Thymus (tissue), 11 donors: ENCODE measurements around the gene CYP2W1. TPM values are rescaled to one million over a fixed set of nuclear protein-coding genes. Genes with fewer than 3 reads are reported as not detected.
"Not testable (repeated sequence)": the region's sequence is repeated elsewhere in the genome, so short reads cannot be mapped to it uniquely, and the experiment has no call there.

Experiments
- DNase-seq, 9 donors: peaks; one replicate each; pipeline ENCODE4 v3.0.0-alpha.2; 2013; ENCODE audit warnings: low spot score in 9 of 9, low read depth in 6 of 9, missing footprints in 1 of 9
- H3K27ac ChIP-seq, 2 donors: one replicate each; pipeline ENCODE4 v1.5.1; 2013; ENCODE audit warnings: control low read depth in 1 of 2, low read depth in 1 of 2, low read length in 1 of 2, mild to moderate bottlenecking in 1 of 2, moderate library complexity in 1 of 2
- H3K27me3 ChIP-seq, 2 donors: one replicate each; pipeline ENCODE4 v1.5.1; 2013; ENCODE audit warnings: low read length in 1 of 2; ENCODE audit not compliant: control insufficient read depth in 2 of 2, insufficient read depth in 1 of 2
- H3K36me3 ChIP-seq, 2 donors: one replicate each; pipeline ENCODE4 v1.5.1; 2013; ENCODE audit warnings: low read length in 1 of 2, mild to moderate bottlenecking in 1 of 2, moderate library complexity in 1 of 2; ENCODE audit not compliant: control insufficient read depth in 2 of 2, insufficient read depth in 2 of 2
- H3K4me1 ChIP-seq, 2 donors: one replicate each; pipeline ENCODE4 v1.5.1; 2013; ENCODE audit warnings: low read length in 2 of 2; ENCODE audit not compliant: control insufficient read depth in 2 of 2, insufficient read depth in 2 of 2
- H3K4me3 ChIP-seq, 2 donors: one replicate each; pipeline ENCODE4 v1.5.1; 2013; ENCODE audit warnings: low read length in 2 of 2, control low read depth in 1 of 2, mild to moderate bottlenecking in 1 of 2
- H3K9me3 ChIP-seq, 2 donors: one replicate each; pipeline ENCODE4 v1.5.1; 2013; ENCODE audit warnings: low read length in 1 of 2, mild to moderate bottlenecking in 1 of 2; ENCODE audit not compliant: control insufficient read depth in 2 of 2, insufficient read depth in 1 of 2
- WGBS: extraction: QIAGEN DNeasy Blood & Tissue Kit; methylation state at CpG from one replicate; pipeline ENCODE4 v1.1.7; 2013; 5-methylcytosine and 5-hydroxymethylcytosine counted together
- polyA plus RNA-seq: library from polyadenylated mRNA; stranded (reverse); fragments of 200-250 nt; gene quantifications from one replicate; pipeline ENCODE4 v1.2.3, GENCODE V29; 2013
- total RNA-seq: library from RNA; stranded (reverse); fragments of 120-200 nt; gene quantifications from one replicate; pipeline ENCODE4 v1.2.4, GENCODE V29; 2013
- donor health status: healthy.

The CYP2W1 gene
- total and polyA plus RNA-seq, 2 donors, result 0.09 to 0.48 TPM

- 90% methylated on average over 28 of the region's 28 CpGs for WGBS
- no peaks in the 10 kb centered on the region for H3K9me3 ChIP-seq
- peaks cover 0 to 11% of the 10 kb centered on the region in 2 donors for H3K4me1 ChIP-seq
- H3K36me3 ChIP-seq, result peaks cover 0 to 11% of the 10 kb centered on the region in 2 donors
- no peak overlapping the region for H3K27ac ChIP-seq
- peaks cover 0 to 3% of the 10 kb centered on the region in 2 donors for H3K27me3 ChIP-seq
- DNase-seq, result no peak
- H3K4me3 ChIP-seq, result no peak overlapping the region
Measured at GRCh38 chr7:994592-995308, 11.8 kb downstream of the CYP2W1 start.

- peaks cover 0 to 8% of the 10 kb centered on the region in 2 donors for H3K4me1 ChIP-seq
- 94% methylated on average over 14 of the region's 14 CpGs for WGBS
- no peaks in the 10 kb centered on the region for H3K9me3 ChIP-seq
- H3K4me3 ChIP-seq, result no peak overlapping the region
- H3K27ac ChIP-seq, result no peak overlapping the region
- DNase-seq, result no peak
- peaks cover 0 to 12% of the 10 kb centered on the region in 2 donors for H3K36me3 ChIP-seq
- no peaks in the 10 kb centered on the region for H3K27me3 ChIP-seq
Measured at GRCh38 chr7:995571-995970, 12.6 kb downstream of the CYP2W1 start.

- H3K27ac ChIP-seq, result no peak overlapping the region
- H3K27me3 ChIP-seq, result no peaks in the 10 kb centered on the region
- peaks cover 0 to 12% of the 10 kb centered on the region in 2 donors for H3K36me3 ChIP-seq
- DNase-seq, result no peak
- H3K4me1 ChIP-seq, result peaks cover 0 to 7% of the 10 kb centered on the region in 2 donors
- 89% methylated on average over 38 of the region's 38 CpGs for WGBS
- no peak overlapping the region for H3K4me3 ChIP-seq
- no peaks in the 10 kb centered on the region for H3K9me3 ChIP-seq
Measured at GRCh38 chr7:996079-996872, 13.3 kb downstream of the CYP2W1 start.

GRCh38 chr7:997404-998395, 14.7 kb downstream of the CYP2W1 start:
- Histone ChIP-seq H3K4me1 (peaks cover 0 to 7% of the 10 kb centered on the region in 2 donors), H3K36me3 (peaks cover 0 to 12% of the 10 kb centered on the region in 2 donors), H3K9me3 (no peaks in the 10 kb centered on the region), H3K4me3 (no peak overlapping the region), H3K27ac (no peak overlapping the region), H3K27me3 (no peaks in the 10 kb centered on the region)
- WGBS, result 97% methylated on average over 45 of the region's 45 CpGs
- no peak for DNase-seq

GRCh38 chr7:999149-999879, 16.3 kb downstream of the CYP2W1 start:
- 95% methylated on average over 28 of the region's 28 CpGs for WGBS
- no peak for DNase-seq
- peaks cover 0 to 12% of the 10 kb centered on the region in 2 donors for H3K36me3 ChIP-seq

DNA sequence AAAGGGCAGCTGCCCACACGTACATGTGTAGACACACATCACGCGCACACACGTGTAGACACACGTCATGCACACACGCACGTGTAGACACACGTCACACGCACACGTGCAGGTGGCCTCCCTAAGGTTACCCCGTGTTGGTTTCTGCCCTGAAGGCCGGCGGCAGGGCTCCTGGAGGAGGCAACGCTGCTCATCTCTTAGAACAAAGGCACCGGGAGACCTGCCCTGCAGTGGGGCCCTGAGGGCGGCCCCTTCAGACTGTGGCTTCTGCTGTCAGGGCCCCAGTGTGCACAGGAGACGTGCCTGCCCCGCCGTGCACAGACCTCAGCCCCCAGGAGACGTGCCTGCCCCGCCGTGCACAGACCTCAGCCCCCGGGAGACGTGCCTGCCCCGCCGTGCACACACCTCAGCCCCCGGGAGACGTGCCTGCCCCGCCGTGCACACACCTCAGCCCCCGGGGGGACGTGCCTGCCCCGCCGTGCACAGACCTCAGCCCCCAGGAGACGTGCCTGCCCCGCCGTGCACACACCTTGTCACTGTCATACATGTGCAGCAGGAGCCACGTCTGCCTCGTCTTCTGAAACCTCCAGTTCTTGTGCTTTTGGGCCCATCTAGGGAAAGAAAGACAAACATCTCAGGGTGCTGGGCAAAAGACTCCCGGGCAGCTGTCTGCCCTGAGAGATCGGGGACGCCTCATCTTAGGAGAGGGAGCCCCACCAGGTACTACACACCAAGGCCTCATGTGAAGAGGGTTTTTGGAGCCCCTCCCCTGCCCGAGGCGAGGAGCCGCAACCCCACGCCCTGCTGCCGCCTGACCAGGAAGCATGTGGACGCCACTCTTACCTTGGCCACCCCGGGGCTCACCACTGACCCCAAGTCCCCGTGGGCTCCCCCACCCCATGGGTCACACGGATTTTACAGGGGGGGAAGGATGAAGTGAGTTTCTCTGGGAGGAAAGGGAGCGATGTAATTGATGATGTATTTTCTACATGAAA, 17.3 kb downstream of the CYP2W1 start:
- Histone ChIP-seq H3K27me3 (no peaks in the 10 kb centered on the region), H3K36me3 (peaks cover 0 to 12% of the 10 kb centered on the region in 2 donors), H3K9me3 (no peaks in the 10 kb centered on the region), H3K27ac (no peak overlapping the region), H3K4me1 (no peaks in the 10 kb centered on the region), H3K4me3 (no peak overlapping the region)
- WGBS, result 95% methylated on average over 52 of the region's 52 CpGs
- DNase-seq, result no peak

More at GRCh38 chr7:999149-999879, 16.3 kb downstream of the CYP2W1 start:
- Histone ChIP-seq H3K4me3 (no peak overlapping the region), H3K4me1 (no peaks in the 10 kb centered on the region), H3K27me3 (no peaks in the 10 kb centered on the region), H3K9me3 (no peaks in the 10 kb centered on the region), H3K27ac (no peak overlapping the region)

GRCh38 chr7:1001069-1001770, 18.2 kb downstream of the CYP2W1 start:
- WGBS, result 96% methylated on average over 14 of the region's 14 CpGs
- not testable (repeated sequence) for H3K4me3 ChIP-seq, DNase-seq, H3K9me3 ChIP-seq, H3K27me3 ChIP-seq, H3K4me1 ChIP-seq, H3K27ac ChIP-seq
- H3K36me3 ChIP-seq, result peaks cover 0 to 12% of the 10 kb centered on the region in 2 donors
